Esophagus (tissue), 2 donors: ENCODE data around the gene CTNNBIP1. TPM values are rescaled to one million over a fixed set of nuclear protein-coding genes. Genes with fewer than 3 reads are reported as not detected.

Source experiments
- H3K27ac ChIP-seq, 2 donors: one replicate each; pipeline ENCODE4 v1.5.1; 2013; ENCODE audit warnings: low read depth in 2 of 2, mild to moderate bottlenecking in 2 of 2, inconsistent platforms in 1 of 2, low read length in 1 of 2, moderate library complexity in 1 of 2
- H3K27me3 ChIP-seq, 2 donors: one replicate each; pipeline ENCODE4 v1.6.1; 2013; ENCODE audit warnings: low read length in 2 of 2, control low read depth in 1 of 2, mild to moderate bottlenecking in 1 of 2; ENCODE audit not compliant: insufficient read depth in 2 of 2, control insufficient read depth in 1 of 2
- H3K36me3 ChIP-seq, 2 donors: one replicate each; pipeline ENCODE4 v1.6.1; 2013; ENCODE audit warnings: low read length in 1 of 2; ENCODE audit not compliant: control insufficient read depth in 2 of 2, insufficient read depth in 2 of 2
- H3K4me1 ChIP-seq, 2 donors: one replicate each; pipeline ENCODE4 v1.6.1; 2013; ENCODE audit warnings: low read length in 1 of 2; ENCODE audit not compliant: control insufficient read depth in 2 of 2, insufficient read depth in 2 of 2
- H3K4me3 ChIP-seq, 2 donors: one replicate each; pipeline ENCODE4 v1.5.1; 2013; ENCODE audit warnings: low read length in 2 of 2, mild to moderate bottlenecking in 2 of 2, low read depth in 1 of 2, moderate library complexity in 1 of 2
- H3K9me3 ChIP-seq, 2 donors: one replicate each; pipeline ENCODE4 v1.6.1; 2013; ENCODE audit warnings: mild to moderate bottlenecking in 2 of 2, low read depth in 1 of 2, low read length in 1 of 2, moderate library complexity in 1 of 2; ENCODE audit not compliant: control insufficient read depth in 2 of 2, insufficient read depth in 1 of 2
- WGBS, 2 donors: extraction: QIAGEN DNeasy Blood & Tissue Kit; methylation state at CpG; one replicate each; pipeline ENCODE4 v1.1.7; 2013; 5-methylcytosine and 5-hydroxymethylcytosine counted together
- polyA plus RNA-seq, 2 donors: library from polyadenylated mRNA; stranded (reverse); fragments of 200-250 nt; gene quantifications; one replicate each; pipeline ENCODE4 v1.2.3, GENCODE V29; 2013
- donor health status: healthy with polysubstance abuse.
- donor health status: Bipolar disorder and iron deficiency.

The CTNNBIP1 gene
- polyA plus RNA-seq, 2 donors = 173 to 242 TPM

DNA sequence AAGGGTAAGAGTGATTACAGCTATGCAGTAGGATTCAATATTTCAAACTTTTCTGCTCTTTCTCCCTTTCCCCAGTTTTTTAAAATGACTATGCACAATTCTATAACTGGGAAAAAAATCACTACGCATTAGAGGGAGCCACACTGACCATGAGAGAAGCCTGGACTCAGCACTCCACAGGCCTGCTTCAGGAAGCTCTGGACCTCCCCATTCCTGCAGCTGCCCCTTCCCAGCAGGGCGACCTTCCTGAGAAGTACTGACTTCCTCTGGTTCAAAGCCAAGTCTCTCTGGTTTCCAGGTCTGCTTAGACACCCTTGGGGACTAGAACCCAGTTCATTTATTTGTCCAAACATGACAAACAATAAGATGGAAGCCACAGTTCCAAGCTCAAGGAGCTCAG, 44.3 kb downstream of the CTNNBIP1 start:
- peaks cover 12 to 28% of the 10 kb centered on the region in 2 donors for H3K36me3 ChIP-seq
- 83% methylated on average over 2 of the region's 2 CpGs for WGBS, 2 donors
- no peaks in the 10 kb centered on the region for H3K9me3 ChIP-seq

DNA sequence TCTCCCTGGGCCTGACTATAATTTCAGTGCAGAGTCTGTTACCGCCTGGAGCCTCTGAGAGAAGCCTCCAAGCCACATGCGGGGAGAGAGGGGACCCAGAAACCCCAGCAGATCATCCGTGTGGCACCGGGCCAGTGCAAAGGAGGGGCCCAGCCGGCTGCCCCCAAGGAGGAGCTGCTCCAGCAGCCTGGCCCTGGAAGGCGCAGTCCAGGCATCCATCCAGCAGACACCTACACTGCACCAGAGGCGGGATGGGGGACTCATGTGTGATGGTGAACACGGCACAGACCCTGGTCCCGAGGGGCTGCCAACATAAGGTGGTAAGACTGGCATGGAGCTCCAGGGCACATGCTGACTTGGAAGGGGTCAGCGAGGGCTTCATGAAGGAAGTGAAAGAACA, 46.7 kb downstream of the CTNNBIP1 start:
- no peak overlapping the region for H3K27ac ChIP-seq
- H3K27me3 ChIP-seq = no peaks in the 10 kb centered on the region
- H3K9me3 ChIP-seq = no peaks in the 10 kb centered on the region
- peaks cover 12 to 34% of the 10 kb centered on the region in 2 donors for H3K36me3 ChIP-seq
- H3K4me3 ChIP-seq = no peak overlapping the region
- 69 to 72% methylated on average over 10 of the region's 10 CpGs for WGBS, 2 donors
- peaks cover 0 to 5% of the 10 kb centered on the region in 2 donors for H3K4me1 ChIP-seq

More for the DNA sequence above, 44.3 kb downstream of the CTNNBIP1 start:
- no peak overlapping the region for H3K4me3 ChIP-seq
- no peaks in the 10 kb centered on the region for H3K27me3 ChIP-seq
- no peak overlapping the region for H3K27ac ChIP-seq
- H3K4me1 ChIP-seq = peaks cover 0 to 8% of the 10 kb centered on the region in 2 donors

DNA sequence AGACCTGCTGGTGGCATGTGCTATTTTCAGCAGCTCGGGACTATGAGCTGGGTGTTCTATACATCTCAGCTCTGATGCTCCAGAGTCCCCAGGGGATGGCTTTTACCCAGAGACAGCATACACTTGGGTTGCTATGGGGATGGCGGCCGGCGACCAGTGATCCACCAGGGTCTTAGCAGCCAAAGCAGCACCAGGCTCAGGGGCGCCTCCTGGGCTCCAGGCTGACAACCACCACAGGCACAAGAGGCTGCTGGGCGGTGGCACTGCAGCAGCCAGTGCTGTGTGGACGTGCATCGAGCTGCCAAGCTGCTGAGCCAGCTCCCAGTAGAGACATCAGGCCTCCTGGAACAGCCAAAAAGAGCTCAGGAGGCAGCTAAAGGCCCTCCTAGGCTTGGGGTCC, 48.7 kb downstream of the CTNNBIP1 start:
- H3K27ac ChIP-seq = no peak overlapping the region
- H3K4me1 ChIP-seq = peaks cover 0 to 2% of the 10 kb centered on the region in 2 donors
- H3K4me3 ChIP-seq = no peak overlapping the region
- H3K36me3 ChIP-seq = peaks cover 9 to 30% of the 10 kb centered on the region in 2 donors
- H3K9me3 ChIP-seq = no peaks in the 10 kb centered on the region
- 79 to 81% methylated on average over 8 of the region's 8 CpGs for WGBS, 2 donors
- no peaks in the 10 kb centered on the region for H3K27me3 ChIP-seq

DNA sequence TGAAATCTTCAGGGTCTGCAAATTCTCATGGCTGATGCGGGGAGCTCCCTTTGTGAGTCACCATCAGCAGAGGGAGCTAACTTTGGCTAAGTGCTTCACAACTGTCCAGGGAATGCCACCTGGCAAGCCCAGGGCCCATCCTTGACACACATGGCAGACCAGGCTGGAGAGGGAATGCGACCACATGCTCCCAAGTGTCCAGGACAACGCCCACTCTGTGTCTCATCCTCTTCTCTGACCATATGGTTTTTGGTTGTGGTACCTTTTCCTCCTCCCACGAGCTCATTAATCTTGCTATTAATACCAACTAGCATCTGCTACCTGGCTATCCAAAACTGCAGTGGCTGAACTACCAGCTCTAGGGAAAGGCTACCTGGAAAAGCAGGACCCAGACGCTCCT, 49.2 kb downstream of the CTNNBIP1 start:
- no peaks in the 10 kb centered on the region for H3K27me3 ChIP-seq
- no peak overlapping the region for H3K4me3 ChIP-seq
- no peaks in the 10 kb centered on the region for H3K9me3 ChIP-seq
- peaks cover 0 to 2% of the 10 kb centered on the region in 2 donors for H3K4me1 ChIP-seq
- 88% methylated on average over 5 of the region's 5 CpGs for WGBS, 2 donors
- no peak overlapping the region for H3K27ac ChIP-seq
- H3K36me3 ChIP-seq = peaks cover 9 to 27% of the 10 kb centered on the region in 2 donors

DNA sequence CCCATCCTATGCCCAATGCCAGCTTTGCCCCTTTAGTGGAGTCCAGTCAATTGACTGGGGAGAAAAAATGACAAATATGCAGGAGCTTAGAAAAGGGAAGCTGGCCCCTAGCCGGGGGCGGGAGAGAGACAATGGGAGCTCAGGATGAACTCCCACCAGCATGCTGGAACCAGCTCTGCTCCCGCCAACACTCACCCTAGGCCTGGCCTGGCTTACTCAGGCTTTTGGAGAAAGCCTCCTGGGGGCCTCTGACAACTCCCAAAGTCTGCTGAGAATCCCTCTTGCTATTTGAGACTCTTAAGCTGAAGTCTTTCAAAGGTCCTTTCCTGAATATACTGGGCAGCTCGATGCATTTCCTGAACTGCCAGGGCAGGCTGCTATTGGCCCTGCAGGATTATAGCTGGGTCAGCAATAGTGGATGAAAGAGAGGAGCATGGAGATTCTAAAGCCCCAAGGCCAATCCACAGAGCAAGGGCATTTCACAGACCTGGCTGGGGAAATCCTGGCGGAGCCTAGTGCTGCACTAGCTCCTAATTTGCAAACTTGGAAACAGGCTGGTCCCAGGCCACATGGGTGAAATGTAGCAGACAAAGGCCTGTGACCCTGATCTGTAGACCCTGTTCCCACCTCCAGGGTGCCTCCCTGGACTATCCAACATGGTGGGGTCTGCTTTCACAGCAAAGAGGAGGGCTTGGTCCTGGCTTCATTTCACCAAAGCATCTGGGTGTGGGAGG, 50.6 kb downstream of the CTNNBIP1 start:
- H3K27me3 ChIP-seq = no peaks in the 10 kb centered on the region
- H3K4me1 ChIP-seq = peaks cover 0 to 2% of the 10 kb centered on the region in 2 donors
- no peak overlapping the region for H3K4me3 ChIP-seq
- H3K27ac ChIP-seq = no peak overlapping the region
- H3K36me3 ChIP-seq = peaks cover 9 to 24% of the 10 kb centered on the region in 2 donors
- 68 to 70% methylated on average over 5 of the region's 5 CpGs for WGBS, 2 donors
- no peaks in the 10 kb centered on the region for H3K9me3 ChIP-seq

DNA sequence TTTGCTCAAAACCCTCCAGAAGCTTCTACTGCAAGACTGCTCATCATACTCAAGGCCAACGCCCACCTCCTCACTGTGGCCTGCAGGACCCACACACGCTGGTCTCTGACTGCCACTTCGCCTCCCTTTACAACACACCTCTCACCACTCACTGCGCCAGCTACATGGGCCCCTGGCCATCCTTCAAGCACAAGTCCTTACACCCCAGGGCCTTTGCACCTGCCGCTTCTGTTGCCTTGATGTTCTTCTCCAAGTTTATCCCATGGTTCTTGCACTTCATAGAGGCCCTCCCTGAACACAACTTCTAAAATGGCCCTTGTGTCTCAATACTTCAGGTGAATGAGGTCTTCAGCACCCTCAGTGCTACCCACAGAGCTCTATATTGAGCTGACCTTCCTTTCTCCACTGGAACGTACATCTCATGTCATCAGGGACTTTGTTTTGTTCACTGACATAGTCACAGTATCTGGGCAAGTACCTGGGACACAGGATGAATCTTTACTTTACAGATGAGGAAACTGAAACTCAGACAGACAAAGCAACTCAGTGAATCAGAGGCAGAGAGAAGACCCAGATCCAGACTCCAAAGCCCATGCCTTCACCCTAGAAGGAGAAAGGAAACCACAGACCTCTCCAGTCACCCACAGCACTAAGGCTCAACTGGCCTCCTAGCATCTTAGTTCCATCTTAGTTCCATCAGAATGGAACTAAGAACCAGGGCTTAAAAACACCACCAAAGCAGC, 51.6 kb downstream of the CTNNBIP1 start:
- H3K27ac ChIP-seq = no peak overlapping the region
- 96 to 97% methylated on average over 6 of the region's 6 CpGs for WGBS, 2 donors
- H3K27me3 ChIP-seq = no peaks in the 10 kb centered on the region
- peaks cover 0 to 2% of the 10 kb centered on the region in 2 donors for H3K4me1 ChIP-seq
- H3K4me3 ChIP-seq = no peak overlapping the region
- H3K36me3 ChIP-seq = peaks cover 4 to 22% of the 10 kb centered on the region in 2 donors
- H3K9me3 ChIP-seq = no peaks in the 10 kb centered on the region

DNA sequence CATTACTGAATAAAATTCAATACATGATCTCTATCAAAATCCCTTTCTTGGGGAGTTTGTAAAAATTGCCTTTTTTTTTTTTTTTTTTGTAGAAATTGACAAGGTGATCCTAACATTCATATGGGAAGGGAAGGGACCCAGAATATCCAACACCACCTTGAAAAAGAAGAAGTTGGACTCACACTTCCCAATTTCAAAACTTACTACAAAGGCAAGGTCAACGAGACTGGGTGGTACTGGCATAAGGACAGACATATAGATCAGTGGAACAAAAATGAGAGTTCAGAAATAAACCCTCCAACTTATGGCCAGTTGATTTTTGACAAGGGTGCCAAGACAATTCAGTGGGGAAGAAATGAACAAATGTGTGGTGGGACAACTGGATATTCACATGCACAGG, 54.9 kb downstream of the CTNNBIP1 start:
- WGBS, 2 donors = 86 to 88% methylated on average over 1 of the region's 1 CpG
- Histone ChIP-seq H3K9me3 (no peaks in the 10 kb centered on the region), H3K27ac (no peak overlapping the region), H3K27me3 (no peaks in the 10 kb centered on the region), H3K36me3 (peaks cover 0 to 29% of the 10 kb centered on the region in 2 donors), H3K4me1 (no peaks in the 10 kb centered on the region), H3K4me3 (no peak overlapping the region)

DNA sequence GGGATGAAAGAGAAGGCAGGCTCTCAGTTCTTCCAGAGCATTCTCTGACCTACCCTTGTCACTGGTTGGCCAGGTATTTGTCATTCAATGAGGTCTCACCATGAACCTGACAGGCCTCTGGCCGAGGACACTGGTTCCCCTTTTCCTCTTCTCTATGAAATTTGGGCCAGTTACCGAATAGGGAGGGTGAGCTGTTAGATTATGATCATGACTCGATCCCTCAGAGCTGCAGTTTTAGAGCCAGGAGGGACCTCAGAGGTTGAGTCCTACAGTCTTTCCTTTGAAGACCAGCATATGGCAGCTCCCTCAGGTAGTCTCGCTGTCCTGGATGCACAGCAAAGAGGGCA, 56.8 kb downstream of the CTNNBIP1 start:
- Histone ChIP-seq H3K36me3 (peaks cover 11 to 26% of the 10 kb centered on the region in 2 donors), H3K27me3 (no peaks in the 10 kb centered on the region), H3K4me1 (no peaks in the 10 kb centered on the region), H3K9me3 (no peaks in the 10 kb centered on the region), H3K27ac (no peak overlapping the region), H3K4me3 (no peak overlapping the region)
- 92 to 94% methylated on average over 4 of the region's 4 CpGs for WGBS, 2 donors

DNA sequence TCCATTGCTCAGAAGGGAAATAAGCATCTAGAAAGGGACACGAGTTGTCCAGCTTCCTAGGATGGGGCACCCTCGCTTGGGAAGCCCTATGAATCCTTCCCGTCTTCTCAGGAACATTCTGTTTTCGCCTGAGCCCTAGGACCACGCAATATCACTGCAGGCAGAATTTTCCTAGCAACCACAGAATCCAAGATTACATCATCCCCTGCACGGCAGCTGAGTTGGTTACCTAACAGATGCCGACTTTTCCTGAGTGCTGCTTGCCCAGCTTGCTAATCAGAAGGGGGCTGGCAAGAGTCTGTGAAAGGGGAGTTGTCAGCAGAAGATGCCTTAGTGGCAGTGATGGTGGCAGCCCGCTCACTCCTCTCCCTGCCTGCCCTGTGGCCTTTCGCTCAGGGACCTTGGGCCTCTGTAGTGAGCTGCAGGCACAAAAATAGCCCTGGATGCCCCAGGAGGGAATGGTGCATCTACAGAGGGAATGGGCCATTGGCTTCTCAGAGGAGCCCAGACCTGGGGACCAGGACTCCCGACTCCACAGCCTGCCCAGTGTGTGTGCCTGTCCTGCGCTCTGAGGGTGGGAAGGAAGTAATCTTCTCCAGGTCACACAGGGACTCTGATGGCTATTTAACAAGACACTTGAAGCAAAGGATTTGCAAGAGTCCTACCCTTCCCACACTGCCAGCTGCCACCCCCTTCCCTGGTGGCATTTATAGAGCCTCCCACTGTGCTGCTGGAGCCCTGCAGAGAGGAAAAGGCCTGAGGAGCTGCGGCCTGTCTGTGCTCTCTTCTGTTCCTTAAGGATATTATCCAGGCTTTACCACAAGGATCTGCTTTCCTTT, 57.4 kb downstream of the CTNNBIP1 start:
- 82 to 88% methylated on average over 12 of the region's 12 CpGs for WGBS, 2 donors
- Histone ChIP-seq H3K9me3 (no peaks in the 10 kb centered on the region), H3K4me1 (no peaks in the 10 kb centered on the region), H3K36me3 (peaks cover 11 to 22% of the 10 kb centered on the region in 2 donors), H3K4me3 (no peak overlapping the region), H3K27ac (no peak overlapping the region), H3K27me3 (no peaks in the 10 kb centered on the region)
